Epithelial cell of esophagus (primary cell): ENCODE data around the gene ARHGAP26.
A peak's percentile ranks its signal among the peaks of the same experiment; 100 is the strongest.

Experiments used
- DNase-seq: peaks from one replicate; pipeline ENCODE4 v3.0.0; 2010; ENCODE audit warnings: low read depth
- H3K4me3 ChIP-seq: 2 replicates; pipeline ENCODE4 v1.5.1; 2011; ENCODE audit warnings: mild to moderate bottlenecking, low read length, control low read depth
- TF ChIP-seq, protein P1 (sequence below): IDR thresholded peaks from 2 replicates; pipeline ENCODE4 v1.5.1; 2011; ENCODE audit warnings: low read depth, mild to moderate bottlenecking, low read length, control low read depth, inconsistent platforms; ENCODE audit not compliant: insufficient read depth; ENCODE audit errors: missing control alignments

Gene ARHGAP26

GRCh38 chr5:143068712-143069111 lies 298.5 kb downstream of the ARHGAP26 start:
- TF ChIP-seq, protein P1, sequence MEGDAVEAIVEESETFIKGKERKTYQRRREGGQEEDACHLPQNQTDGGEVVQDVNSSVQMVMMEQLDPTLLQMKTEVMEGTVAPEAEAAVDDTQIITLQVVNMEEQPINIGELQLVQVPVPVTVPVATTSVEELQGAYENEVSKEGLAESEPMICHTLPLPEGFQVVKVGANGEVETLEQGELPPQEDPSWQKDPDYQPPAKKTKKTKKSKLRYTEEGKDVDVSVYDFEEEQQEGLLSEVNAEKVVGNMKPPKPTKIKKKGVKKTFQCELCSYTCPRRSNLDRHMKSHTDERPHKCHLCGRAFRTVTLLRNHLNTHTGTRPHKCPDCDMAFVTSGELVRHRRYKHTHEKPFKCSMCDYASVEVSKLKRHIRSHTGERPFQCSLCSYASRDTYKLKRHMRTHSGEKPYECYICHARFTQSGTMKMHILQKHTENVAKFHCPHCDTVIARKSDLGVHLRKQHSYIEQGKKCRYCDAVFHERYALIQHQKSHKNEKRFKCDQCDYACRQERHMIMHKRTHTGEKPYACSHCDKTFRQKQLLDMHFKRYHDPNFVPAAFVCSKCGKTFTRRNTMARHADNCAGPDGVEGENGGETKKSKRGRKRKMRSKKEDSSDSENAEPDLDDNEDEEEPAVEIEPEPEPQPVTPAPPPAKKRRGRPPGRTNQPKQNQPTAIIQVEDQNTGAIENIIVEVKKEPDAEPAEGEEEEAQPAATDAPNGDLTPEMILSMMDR, result no peak
- DNase-seq, result no peak

GRCh38 chr5:143071927-143072326 lies 301.8 kb downstream of the ARHGAP26 start:
- DNase-seq, result no peak
- TF ChIP-seq, protein P1, result no peak
- H3K4me3 ChIP-seq, result no peak overlapping the region

More at GRCh38 chr5:143068712-143069111, 298.5 kb downstream of the ARHGAP26 start:
- no peak overlapping the region for H3K4me3 ChIP-seq

DNA sequence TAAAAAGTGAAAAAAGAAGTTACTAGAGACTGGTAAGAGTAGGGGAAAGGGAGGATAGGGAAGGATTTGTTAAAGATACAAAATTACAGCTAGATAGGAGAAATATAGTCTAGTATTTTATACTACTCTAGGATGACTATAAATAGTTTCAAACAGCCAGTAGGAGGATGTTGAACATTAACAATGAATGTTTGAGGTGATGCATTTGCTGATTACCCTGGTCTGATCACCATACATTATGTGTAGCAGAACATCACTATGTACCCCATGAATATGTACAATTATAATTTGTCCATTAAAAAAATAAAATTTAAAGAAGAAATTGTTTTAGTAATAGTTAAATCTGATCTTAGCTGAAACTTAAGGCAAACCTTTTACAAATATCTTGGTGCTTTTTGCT lies 302.6 kb downstream of the ARHGAP26 start:
- TF ChIP-seq, protein P1, result no peak
- H3K4me3 ChIP-seq, result no peak overlapping the region

DNA sequence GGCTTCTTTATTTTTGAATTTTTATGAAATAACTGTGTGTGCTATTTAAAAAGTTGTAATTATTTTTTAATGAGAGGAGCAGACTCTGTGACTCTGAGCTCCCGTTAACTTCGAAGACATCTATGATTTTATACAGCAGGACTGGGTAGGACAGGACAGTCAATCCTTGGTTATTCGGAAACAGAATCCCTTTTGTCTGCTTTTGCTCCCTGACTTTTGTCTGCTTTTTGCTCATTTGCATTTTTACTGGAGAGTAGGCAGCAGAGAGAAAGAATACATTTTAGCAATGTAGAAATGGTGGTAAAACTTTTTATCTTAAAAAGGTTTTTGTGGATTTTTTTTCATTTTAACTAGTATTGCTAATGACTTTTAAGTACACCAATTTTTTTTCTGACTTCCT lies 303.6 kb downstream of the ARHGAP26 start:
- TF ChIP-seq, protein P1, result no peak
- DNase-seq, result no peak
- no peak overlapping the region for H3K4me3 ChIP-seq

More for the DNA sequence above, 302.6 kb downstream of the ARHGAP26 start:
- DNase-seq, result no peak

GRCh38 chr5:143074414-143074996 lies 304.3 kb downstream of the ARHGAP26 start:
- TF ChIP-seq, protein P1, result no peak
- H3K4me3 ChIP-seq, result no peak overlapping the region
- peak; percentile 76 for DNase-seq

DNA sequence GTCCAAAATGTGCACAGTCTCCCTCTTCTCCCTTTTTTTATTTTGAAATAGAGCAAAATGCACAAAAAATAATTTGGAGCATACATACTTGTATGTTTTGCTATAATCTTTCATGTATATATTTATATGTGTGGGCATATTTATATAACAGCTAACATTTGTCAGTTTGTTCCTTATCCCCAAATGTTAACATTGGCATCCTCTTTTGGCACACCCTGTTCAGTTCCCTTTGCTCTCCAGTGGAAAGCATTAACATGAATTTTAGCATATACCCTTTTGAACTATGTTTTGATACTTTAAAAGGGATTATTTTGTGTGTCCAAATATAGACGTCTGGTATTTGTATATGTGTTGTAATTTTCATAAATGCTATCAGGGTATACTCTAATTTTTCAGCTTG lies 306.2 kb downstream of the ARHGAP26 start:
- no peak for DNase-seq
- TF ChIP-seq, protein P1, result no peak
- no peak overlapping the region for H3K4me3 ChIP-seq

DNA sequence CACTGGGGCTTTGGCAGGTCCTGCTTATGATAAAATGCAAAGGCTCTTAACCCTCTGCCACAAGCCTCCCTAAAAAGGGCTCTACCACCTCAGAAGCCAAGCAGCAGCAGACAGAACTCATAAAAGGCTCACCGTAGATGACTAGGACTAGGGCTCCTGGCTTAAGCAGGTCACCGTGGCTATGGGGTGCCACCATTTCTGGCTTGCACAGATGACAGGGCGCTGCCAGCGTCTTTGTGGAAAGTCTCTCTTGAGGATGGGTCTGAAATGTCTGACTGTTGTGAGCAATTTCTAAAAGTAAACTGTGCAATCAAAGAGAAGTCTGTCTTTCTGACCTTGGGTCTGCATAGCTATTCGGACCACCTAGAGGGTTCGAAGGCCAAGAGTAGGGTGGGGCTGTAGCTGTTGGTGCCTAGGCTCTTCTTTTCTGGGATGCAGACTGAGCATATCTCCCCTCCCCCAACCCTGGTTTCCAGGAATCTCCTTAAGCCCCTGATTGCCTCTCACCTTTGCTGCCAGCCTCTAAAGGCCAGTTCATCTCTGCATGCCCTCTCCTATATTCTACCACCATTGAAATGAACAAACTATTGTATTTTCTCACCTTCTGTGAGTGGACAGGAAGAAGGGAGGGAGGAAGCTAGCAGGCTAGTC lies 307.4 kb downstream of the ARHGAP26 start:
- H3K4me3 ChIP-seq, result no peak overlapping the region
- TF ChIP-seq, protein P1, result no peak
- DNase-seq, result no peak
